H1 (cell line): Measurements from ENCODE around the gene SGPP2. TPM values are rescaled to one million over a fixed set of nuclear protein-coding genes. Genes with fewer than 3 reads are reported as not detected.

Source experiments
- CTCF ChIA-PET: fragments of 300-600 bp; sonication (Branson Sonifier 250); formaldehyde crosslinking; loops from one replicate; lab custom pipeline; 2021; ENCODE audit not compliant: partially characterized antibody; lab: Charles Lee
- POLR2A ChIA-PET: fragments of 300-600 bp; sonication (Branson Sonifier 250); formaldehyde crosslinking; loops from one replicate; lab custom pipeline; 2021; ENCODE audit warnings: inconsistent platforms; ENCODE audit not compliant: partially characterized antibody; lab: Charles Lee
- DNase-seq, 2 experiments: peaks; one replicate each; pipeline versions ENCODE4 v3.0.0 to v3.0.0-alpha.2; 2010 to 2022; ENCODE audit warnings: low spot score in 2 of 2, low read depth in 1 of 2, mixed read lengths in 1 of 2
- FAIRE-seq: peaks from 2 replicates; lab custom pipeline; 2011; peaks lifted over from hg19 to GRCh38; lab: Jason Lieb, UNC
- H2AFZ ChIP-seq: 2 replicates; pipeline ENCODE4 v1.8.1; 2012; ENCODE audit warnings: low read length, inconsistent platforms
- H2AK5ac ChIP-seq: 2 replicates; pipeline ENCODE4 v1.6.1; 2013; ENCODE audit warnings: low read depth, low read length
- H2BK120ac ChIP-seq: replicated peaks from 2 replicates; pipeline ENCODE3; 2013; ENCODE audit warnings: low read depth, low read length, inconsistent platforms
- H2BK12ac ChIP-seq: 2 replicates; pipeline ENCODE4 v1.6.1; 2013; ENCODE audit warnings: low read depth, low read length
- H2BK15ac ChIP-seq: 2 replicates; pipeline ENCODE4 v1.6.1; 2013; ENCODE audit warnings: low read length
- H2BK20ac ChIP-seq: 2 replicates; pipeline ENCODE4 v1.6.1; 2013; ENCODE audit warnings: low read length
- H2BK5ac ChIP-seq: 2 replicates; pipeline ENCODE4 v1.6.1; 2013; ENCODE audit warnings: low read depth, low read length
- H3K14ac ChIP-seq: 2 replicates; pipeline ENCODE4 v1.6.1; 2013; ENCODE audit warnings: inconsistent platforms; ENCODE audit not compliant: insufficient read length
- H3K18ac ChIP-seq: 2 replicates; pipeline ENCODE4 v1.6.1; 2013; ENCODE audit warnings: low read length; ENCODE audit errors: extremely low read depth
- H3K23ac ChIP-seq: 2 replicates; pipeline ENCODE4 v1.6.1; 2013; ENCODE audit warnings: inconsistent platforms; ENCODE audit not compliant: insufficient read length
- H3K23me2 ChIP-seq: 2 replicates; pipeline ENCODE4 v1.6.1; 2013; ENCODE audit warnings: low read depth, low read length
- H3K27ac ChIP-seq: 2 replicates; pipeline ENCODE4 v1.6.1; 2011; ENCODE audit warnings: low read depth, low read length, inconsistent platforms
- H3K27me3 ChIP-seq, 4 experiments: replicated peaks in 1 of 4; 1 replicate in 1 of 4; 2 replicates in 3 of 4; pipeline versions ENCODE4 v1.6.1 to v1.8.1; 2011 to 2013; ENCODE audit warnings: low read length in 3 of 4, mild to moderate bottlenecking in 3 of 4, inconsistent platforms in 2 of 4, mixed read lengths in 2 of 4, moderate library complexity in 1 of 4; ENCODE audit not compliant: control insufficient read depth in 3 of 4, insufficient read depth in 3 of 4; ENCODE audit errors: extremely low read depth in 1 of 4
- H3K36me3 ChIP-seq, 4 experiments: 2 replicates each; pipeline versions ENCODE4 v1.6.1 to v1.8.1; 2011 to 2013; ENCODE audit warnings: mild to moderate bottlenecking in 4 of 4, low read length in 3 of 4, moderate library complexity in 2 of 4, control low read depth in 1 of 4, inconsistent platforms in 1 of 4; ENCODE audit not compliant: insufficient read depth in 4 of 4, control insufficient read depth in 2 of 4
- H3K4ac ChIP-seq: replicated peaks from 2 replicates; pipeline ENCODE3; 2013; ENCODE audit warnings: low read length, low read depth, mixed read lengths, inconsistent platforms; ENCODE audit not compliant: insufficient read length
- H3K4me1 ChIP-seq, 4 experiments: replicated peaks in 1 of 4; 1 replicate in 1 of 4; 2 replicates in 3 of 4; pipeline versions ENCODE4 v1.6.1 to v1.8.1; 2011 to 2013; ENCODE audit warnings: low read length in 3 of 4, inconsistent platforms in 2 of 4, mixed read lengths in 1 of 4; ENCODE audit not compliant: insufficient read depth in 4 of 4, control insufficient read depth in 3 of 4
- H3K4me2 ChIP-seq, 2 experiments: 2 replicates each; pipeline versions ENCODE4 v1.6.1 to v1.8.1; 2011 to 2013; ENCODE audit warnings: low read depth in 2 of 2, low read length in 2 of 2, control low read depth in 1 of 2, inconsistent platforms in 1 of 2, mild to moderate bottlenecking in 1 of 2; ENCODE audit not compliant: insufficient read depth in 1 of 2
- H3K4me3 ChIP-seq, 4 experiments: fragments of 200-600, 300-600 bp in 1 of 4; sonication (generic), shearing (Covaris generic), sonication (Bioruptor Twin) in 1 of 4; 2 replicates each; pipeline versions ENCODE4 v1.5.1 to v1.8.1; 2011 to 2016; ENCODE audit warnings: low read length in 4 of 4, low read depth in 3 of 4, control low read depth in 2 of 4, inconsistent platforms in 2 of 4, mild to moderate bottlenecking in 2 of 4, mixed read lengths in 1 of 4, moderate library complexity in 1 of 4; ENCODE audit not compliant: insufficient read depth in 2 of 4; ENCODE audit errors: extremely low read depth in 1 of 4
- H3K56ac ChIP-seq: replicated peaks from 2 replicates; pipeline ENCODE3; 2013; ENCODE audit warnings: low read depth, mild to moderate bottlenecking, mixed read lengths, low read length, inconsistent platforms; ENCODE audit not compliant: insufficient read length
- H3K79me1 ChIP-seq: 2 replicates; pipeline ENCODE4 v1.6.1; 2013; ENCODE audit warnings: low read depth, low read length, control low read depth
- H3K79me2 ChIP-seq, 2 experiments: 2 replicates each; pipeline versions ENCODE4 v1.6.1 to v1.8.1; 2012 to 2013; ENCODE audit warnings: low read length in 2 of 2, mild to moderate bottlenecking in 2 of 2, inconsistent platforms in 1 of 2; ENCODE audit not compliant: insufficient read depth in 2 of 2, control insufficient read depth in 1 of 2
- H3K9ac ChIP-seq, 4 experiments: replicated peaks in 1 of 4; 1 replicate in 1 of 4; 2 replicates in 3 of 4; pipeline versions ENCODE4 v1.6.1 to v1.8.1; 2011 to 2013; ENCODE audit warnings: low read depth in 3 of 4, low read length in 3 of 4, control low read depth in 2 of 4, mild to moderate bottlenecking in 2 of 4, moderate library complexity in 2 of 4, inconsistent platforms in 1 of 4; ENCODE audit errors: extremely low read depth in 1 of 4
- H3K9me3 ChIP-seq, 2 experiments: 2 replicates each; pipeline versions ENCODE4 v1.6.1 to v1.8.1; 2012 to 2013; ENCODE audit warnings: mild to moderate bottlenecking in 2 of 2, moderate library complexity in 2 of 2, control low read depth in 1 of 2, inconsistent platforms in 1 of 2, low read depth in 1 of 2, low read length in 1 of 2, mixed read lengths in 1 of 2; ENCODE audit not compliant: insufficient read depth in 2 of 2
- H4K20me1 ChIP-seq, 2 experiments: replicated peaks in 1 of 2; 2 replicates each; pipeline versions ENCODE3 to v1.8.1; 2011 to 2013; ENCODE audit warnings: inconsistent platforms in 2 of 2, low read length in 2 of 2, mild to moderate bottlenecking in 1 of 2; ENCODE audit not compliant: insufficient read depth in 2 of 2, control insufficient read depth in 1 of 2
- H4K5ac ChIP-seq: 2 replicates; pipeline ENCODE4 v1.6.1; 2013; ENCODE audit warnings: low read length, low read depth, mixed read lengths, inconsistent platforms; ENCODE audit not compliant: insufficient read length
- H4K8ac ChIP-seq: 2 replicates; pipeline ENCODE4 v1.8.0; 2013; ENCODE audit warnings: mild to moderate bottlenecking, moderate library complexity, low read length, inconsistent platforms; ENCODE audit not compliant: insufficient read depth; ENCODE audit errors: extremely low read depth
- H4K91ac ChIP-seq: replicated peaks from 2 replicates; pipeline ENCODE3; 2013; ENCODE audit warnings: low read length, mixed read lengths, inconsistent platforms; ENCODE audit not compliant: insufficient read length
- ASH2L ChIP-seq: fragments of 200-600, 300-600 bp; sonication (generic); IDR thresholded peaks from one replicate; pipeline ENCODE4 v1.7.1; 2017; ENCODE audit warnings: low read length
- GABPA ChIP-seq: IDR thresholded peaks from 2 replicates; pipeline ENCODE4 v1.6.1; 2011; ENCODE audit warnings: mild to moderate bottlenecking, low read length, moderate library complexity, borderline replicate concordance; ENCODE audit not compliant: insufficient read depth
- RFX5 ChIP-seq: IDR thresholded peaks from 2 replicates; pipeline ENCODE4 v1.6.1; 2011; ENCODE audit warnings: low read depth, low read length, improper control_type of control experiment, borderline replicate concordance
- SIX5 ChIP-seq: IDR thresholded peaks from 2 replicates; pipeline ENCODE4 v1.6.1; 2011; ENCODE audit warnings: mild to moderate bottlenecking, low read depth, low read length
- SRF ChIP-seq: IDR thresholded peaks from 2 replicates; pipeline ENCODE4 v1.6.1; 2011; ENCODE audit warnings: mild to moderate bottlenecking, low read depth, low read length, moderate library complexity
- polyA plus RNA-seq, 7 experiments: library from polyadenylated mRNA; depleted of rRNA in 3 of 7; stranded (reverse) in 5 of 7; unstranded in 2 of 7; fragments of >200 nt in 5 of 7; fragments of 200-250 nt in 2 of 7; gene quantifications; 1 replicate in 5 of 7; 2 replicates in 1 of 7; 4 replicates in 1 of 7; pipeline versions ENCODE4 v1.2.1 to v1.2.3, GENCODE V29; 2011 to 2013; ENCODE audit warnings: missing spikeins in 2 of 7, mixed read lengths in 2 of 7
- total RNA-seq: library from RNA; stranded (reverse); fragmentation: NEBNext Ultra II Directional; extraction: Animal tissue kit (Norgen Biotek cat#: 25700); gene quantifications from 2 replicates; pipeline ENCODE4 v1.2.1, GENCODE V29; 2021

SGPP2 gene
- total and polyA plus RNA-seq, 2 of the 8 experiments (the other 6 are each of a cell fraction or from before 2014, with no cell fraction given): 0.29 TPM; not detected in 1

GRCh38 chr2:222481941-222482340, 57.6 kb downstream of the SGPP2 start:
- H2AK5ac ChIP-seq: no peak overlapping the region
- no peaks in the 10 kb centered on the region for H3K9me3 ChIP-seq
- no peak overlapping the region for H4K5ac ChIP-seq
- H2BK20ac ChIP-seq: no peak overlapping the region
- H3K14ac ChIP-seq: no peak overlapping the region
- H3K4me2 ChIP-seq: no peak overlapping the region
- H3K4me1 ChIP-seq: peaks cover 0 to 4% (median 0%) of the 10 kb centered on the region in 4 experiments; a peak in 2 of 7 replicates
- no peak overlapping the region for H2AFZ ChIP-seq
- no peak overlapping the region for H2BK5ac ChIP-seq
- no peak overlapping the region for H3K4me3 ChIP-seq
- H3K9ac ChIP-seq: no peak overlapping the region
- ChIA-PET POLR2A (no interaction called here), CTCF (interaction anchor here (0.8 to 2.7 kb wide), 6 partner anchors 15 to 444 kb away, joined by 3 to 8 read pairs (median 4); no protein-coding TSS in a partner anchor)
- TF ChIP-seq SRF (no peak), RFX5 (no peak), GABPA (no peak), SIX5 (no peak), ASH2L (no peak)
- no peak overlapping the region for H4K91ac ChIP-seq
- H2BK12ac ChIP-seq: no peak overlapping the region
- H2BK15ac ChIP-seq: no peak overlapping the region
- H4K8ac ChIP-seq: no peak overlapping the region
- H3K27ac ChIP-seq: no peak overlapping the region
- H3K56ac ChIP-seq: no peak overlapping the region
- H3K23me2 ChIP-seq: no peaks in the 10 kb centered on the region
- DNase-seq (no peak), FAIRE-seq (no peak)
- no peak overlapping the region for H3K23ac ChIP-seq
- H3K79me2 ChIP-seq: no peaks in the 10 kb centered on the region
- no peaks in the 10 kb centered on the region for H3K79me1 ChIP-seq
- H3K36me3 ChIP-seq: no peaks in the 10 kb centered on the region
- H3K4ac ChIP-seq: no peak overlapping the region
- no peak overlapping the region for H2BK120ac ChIP-seq
- no peak overlapping the region for H3K18ac ChIP-seq
- H3K27me3 ChIP-seq: peaks cover 3 to 11% (median 4%) of the 10 kb centered on the region in 4 experiments; a peak in 4 of 7 replicates
- H4K20me1 ChIP-seq: no peaks in the 10 kb centered on the region
